DOHH2 (cell line): ENCODE results near the gene UTS2B.

ENCODE experiments used
- CTCF ChIP-seq: fragments of 200-600 bp; sonication (generic); IDR thresholded peaks from one replicate; pipeline ENCODE4 v1.5.1; 2014; ENCODE audit warnings: antibody characterized with exemption, mild to moderate bottlenecking, low read depth, low read length; ENCODE audit not compliant: poor library complexity, severe bottlenecking
- EZH2phosphoT487 ChIP-seq: fragments of 200-600 bp; sonication (generic); IDR thresholded peaks from 2 replicates; pipeline ENCODE4 v1.6.1; 2017; ENCODE audit warnings: borderline replicate concordance, mild to moderate bottlenecking, antibody characterized with exemption, low read length, moderate library complexity, mixed read lengths

DNA sequence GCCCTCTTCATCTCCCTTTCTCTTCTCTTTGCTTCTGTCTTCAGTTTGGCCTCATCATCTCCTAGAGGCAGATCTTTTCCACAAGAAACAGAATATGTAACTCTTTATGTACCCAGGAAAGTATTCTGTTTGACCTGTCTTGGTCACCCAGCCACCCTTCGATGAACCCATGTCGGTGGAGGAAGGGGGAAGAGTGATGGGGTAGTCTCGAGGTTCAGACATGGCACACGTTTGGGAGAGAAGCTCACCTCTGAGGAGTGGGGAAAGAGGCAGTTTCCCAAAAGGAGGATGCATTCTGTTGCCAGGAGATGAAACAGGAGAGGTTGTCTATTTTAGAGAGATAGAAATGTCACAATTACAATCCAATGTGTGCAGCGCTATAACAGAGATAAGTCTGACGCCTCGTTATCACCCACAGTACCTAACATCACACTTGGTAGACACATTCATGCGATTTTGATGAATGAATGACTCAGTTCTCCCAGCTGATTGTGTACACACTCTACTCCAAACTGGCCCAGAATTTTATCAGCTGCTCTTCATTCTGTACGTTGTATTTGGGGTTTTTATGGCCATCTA, 1.9 kb downstream of the UTS2B start:
- TF ChIP-seq CTCF (no peak), EZH2phosphoT487 (no peak)
